Measurements from ENCODE around the gene TBC1D1.

TBC1D1 gene

GRCh38 chr4:38154681-38155588, 264.1 kb downstream of the TBC1D1 start:
- H3K4me3 Mint-ChIP-seq = peak overlapping the region in 1 of 3 experiments; percentile 15
- TF ChIP-seq CTCF (IDR thresholded peaks at IDR 0.05; ENCODE audit: unreplicated experiment in 3 of 3) = no peak
- H3K4me1 Mint-ChIP-seq = peaks cover 53% of the 10 kb centered on the region
- no peaks in the 10 kb centered on the region for H3K9me3 Mint-ChIP-seq
- no peaks in the 10 kb centered on the region for H3K36me3 Mint-ChIP-seq (ENCODE audit: low read depth)
- H3K27ac Mint-ChIP-seq = peak overlapping the region; percentile 9 to 77 (median 55)
- peaks cover 4% of the 10 kb centered on the region for H3K27me3 Mint-ChIP-seq (ENCODE audit: low read depth)

- peaks cover 4% of the 10 kb centered on the region for H3K27me3 Mint-ChIP-seq (ENCODE audit: low read depth)
- H3K4me3 Mint-ChIP-seq = no peak overlapping the region
- H3K4me1 Mint-ChIP-seq = peaks cover 51% of the 10 kb centered on the region
Observed at GRCh38 chr4:38155589-38156294, 264.9 kb downstream of the TBC1D1 start.

GRCh38 chr4:38157592-38157991, 266.7 kb downstream of the TBC1D1 start:
- Mint-ChIP-seq H3K27ac (no peak overlapping the region), H3K9me3 (no peaks in the 10 kb centered on the region), H3K4me3 (no peak overlapping the region), H3K4me1 (peaks cover 65% of the 10 kb centered on the region), H3K27me3 (ENCODE audit: low read depth) (peaks cover 4% of the 10 kb centered on the region), H3K36me3 (ENCODE audit: low read depth) (no peaks in the 10 kb centered on the region)
- no peak for TF ChIP-seq CTCF (IDR thresholded peaks at IDR 0.05; ENCODE audit: unreplicated experiment in 3 of 3)

More at GRCh38 chr4:38155589-38156294, 264.9 kb downstream of the TBC1D1 start:
- H3K27ac Mint-ChIP-seq = peak overlapping the region; percentile 26 to 73 (median 55)
- TF ChIP-seq CTCF (IDR thresholded peaks at IDR 0.05; ENCODE audit: unreplicated experiment in 3 of 3) = no peak
- H3K9me3 Mint-ChIP-seq = no peaks in the 10 kb centered on the region
- H3K36me3 Mint-ChIP-seq (ENCODE audit: low read depth) = no peaks in the 10 kb centered on the region

GRCh38 chr4:38160487-38161207, 269.8 kb downstream of the TBC1D1 start:
- Mint-ChIP-seq H3K27me3 (ENCODE audit: low read depth) (peaks cover 2% of the 10 kb centered on the region), H3K4me3 (no peak overlapping the region), H3K9me3 (peaks cover 7% of the 10 kb centered on the region), H3K36me3 (ENCODE audit: low read depth) (no peaks in the 10 kb centered on the region), H3K27ac (peak overlapping the region; percentile 28 to 50 (median 31)), H3K4me1 (peaks cover 40% of the 10 kb centered on the region)
- no peak for TF ChIP-seq CTCF (IDR thresholded peaks at IDR 0.05; ENCODE audit: unreplicated experiment in 3 of 3)

GRCh38 chr4:38161208-38162113, 270.6 kb downstream of the TBC1D1 start:
- H3K36me3 Mint-ChIP-seq (ENCODE audit: low read depth) = no peaks in the 10 kb centered on the region
- TF ChIP-seq CTCF (IDR thresholded peaks at IDR 0.05; ENCODE audit: unreplicated experiment in 3 of 3) = no peak
- no peak overlapping the region for H3K4me3 Mint-ChIP-seq
- H3K27me3 Mint-ChIP-seq (ENCODE audit: low read depth) = no peaks in the 10 kb centered on the region
- peaks cover 37% of the 10 kb centered on the region for H3K4me1 Mint-ChIP-seq
- peaks cover 8% of the 10 kb centered on the region for H3K9me3 Mint-ChIP-seq
- peak overlapping the region; percentile 28 to 77 (median 62) for H3K27ac Mint-ChIP-seq

All from nephron (organoid).